ENCODE results near the gene RANBP3L. TPM values are rescaled to one million over a fixed set of nuclear protein-coding genes. Genes with fewer than 3 reads are reported as not detected.

RANBP3L gene
- total and polyA plus RNA-seq, 2 experiments from 2014 or later = not detected

- TF ChIP-seq ZNF462 (CRISPR knock-in tag; IDR thresholded peaks at IDR 0.05) = no peak
- no peak for TF ChIP-seq STAT1 (IDR thresholded peaks at IDR 0.05; ENCODE audit: unreplicated experiment)
- TF ChIP-seq, protein P1, sequence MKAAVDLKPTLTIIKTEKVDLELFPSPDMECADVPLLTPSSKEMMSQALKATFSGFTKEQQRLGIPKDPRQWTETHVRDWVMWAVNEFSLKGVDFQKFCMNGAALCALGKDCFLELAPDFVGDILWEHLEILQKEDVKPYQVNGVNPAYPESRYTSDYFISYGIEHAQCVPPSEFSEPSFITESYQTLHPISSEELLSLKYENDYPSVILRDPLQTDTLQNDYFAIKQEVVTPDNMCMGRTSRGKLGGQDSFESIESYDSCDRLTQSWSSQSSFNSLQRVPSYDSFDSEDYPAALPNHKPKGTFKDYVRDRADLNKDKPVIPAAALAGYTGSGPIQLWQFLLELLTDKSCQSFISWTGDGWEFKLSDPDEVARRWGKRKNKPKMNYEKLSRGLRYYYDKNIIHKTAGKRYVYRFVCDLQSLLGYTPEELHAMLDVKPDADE (IDR thresholded peaks at IDR 0.05) = no peak
These were observed 1.3 kb downstream of the RANBP3L start (continued) for GRCh38 chr5:36300191-36300926.

GRCh38 chr5:36298552-36298951, 3.1 kb downstream of the RANBP3L start:
- H3K36me3 Mint-ChIP-seq (ENCODE audit: low read depth) = no peaks in the 10 kb centered on the region
- Histone ChIP-seq H3K4me3 (no peak overlapping the region), H3K4me1 (ENCODE audit: insufficient read depth) (peaks cover 7% of the 10 kb centered on the region), H3K4me2 (no peak overlapping the region), H3K27ac (ENCODE audit: low read depth) (no peak overlapping the region), H2AFZ (no peak overlapping the region), H3F3A (replicated peaks; ENCODE audit: low read depth) (no peaks in the 10 kb centered on the region), H3K9me2 (ENCODE audit: insufficient read depth) (no peaks in the 10 kb centered on the region), H3K27me3 (ENCODE audit: insufficient read depth) (no peaks in the 10 kb centered on the region), H3K36me3 (ENCODE audit: insufficient read depth) (no peaks in the 10 kb centered on the region), H4K20me1 (replicated peaks; ENCODE audit: insufficient read depth) (no peaks in the 10 kb centered on the region), H3K79me2 (replicated peaks; ENCODE audit: insufficient read depth) (no peaks in the 10 kb centered on the region)
- no peaks in the 10 kb centered on the region for H3K27me3 Mint-ChIP-seq (ENCODE audit: insufficient read depth, low read depth, poor library complexity)
- no peak overlapping the region for H3K4me3 Mint-ChIP-seq
- ATAC-seq (no peak), DNase-seq (ENCODE audit: low spot score) (no peak)
- no peak overlapping the region for H3K27ac Mint-ChIP-seq
- H3K9me3 Mint-ChIP-seq = no peaks in the 10 kb centered on the region
- TF ChIP-seq EZH2 (IDR thresholded peaks at IDR 0.05; ENCODE audit: low read depth, unreplicated experiment) = no peak
- no peak for TF ChIP-seq CREB1 (CRISPR knock-in tag; IDR thresholded peaks at IDR 0.05; ENCODE audit: low read depth)
- TF ChIP-seq ZNF331 (CRISPR knock-in tag; IDR thresholded peaks at IDR 0.05; ENCODE audit: low read depth) = no peak
- peaks cover 2% of the 10 kb centered on the region; the same call in 2 of the 3 replicates for H3K4me1 Mint-ChIP-seq

Measured in GM23338 (cell line).